HuH-7 (cell line): Measurements from ENCODE around the gene ACOXL.

Experiments used
- DNase-seq: peaks from one replicate; pipeline ENCODE4 v3.0.0; 2011; ENCODE audit warnings: low spot score

The ACOXL gene

GRCh38 chr2:110718990-110719389 lies 13.4 kb upstream of the ACOXL start:
- DNase-seq = no peak

DNA sequence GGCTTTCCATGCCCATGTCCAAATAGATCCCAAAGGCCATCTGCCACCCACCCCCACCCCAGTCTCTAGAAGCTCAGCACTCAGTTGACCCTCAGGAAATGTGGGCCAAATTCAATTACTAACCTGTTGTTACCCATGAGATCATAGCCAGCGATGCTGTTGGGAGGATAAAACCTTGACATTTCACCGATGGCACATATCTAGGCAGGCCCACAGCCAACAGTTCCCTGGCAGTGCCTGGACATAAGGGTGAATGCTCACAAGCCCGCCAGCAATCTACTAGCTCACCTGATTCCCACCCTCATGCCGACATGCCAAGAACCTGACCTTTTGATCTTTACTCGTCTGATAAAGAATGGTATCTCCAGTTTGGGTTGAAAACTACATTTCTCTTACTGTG lies 11.8 kb upstream of the ACOXL start:
- DNase-seq = no peak

DNA sequence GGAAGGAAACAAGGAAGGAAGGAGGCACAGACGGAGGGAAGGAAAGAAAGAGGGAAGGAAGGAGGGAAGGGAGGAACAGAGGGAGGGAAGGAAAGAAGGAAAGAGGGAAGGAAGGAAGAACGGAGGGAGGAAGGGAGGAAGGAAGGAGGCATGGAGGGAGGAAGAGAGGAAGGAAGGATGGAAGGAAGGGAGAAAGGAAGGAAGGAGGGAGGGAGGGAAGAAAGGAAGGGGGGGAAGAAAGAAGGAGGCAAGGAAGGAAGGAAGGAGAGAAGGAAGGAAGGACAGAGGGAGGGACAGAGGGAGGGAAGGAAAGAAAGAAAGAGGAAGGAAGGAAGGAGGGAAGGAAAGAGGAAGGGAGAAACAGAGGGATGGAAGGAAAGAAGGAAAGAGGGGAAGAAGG lies 7.6 kb upstream of the ACOXL start:
- DNase-seq = no peak

DNA sequence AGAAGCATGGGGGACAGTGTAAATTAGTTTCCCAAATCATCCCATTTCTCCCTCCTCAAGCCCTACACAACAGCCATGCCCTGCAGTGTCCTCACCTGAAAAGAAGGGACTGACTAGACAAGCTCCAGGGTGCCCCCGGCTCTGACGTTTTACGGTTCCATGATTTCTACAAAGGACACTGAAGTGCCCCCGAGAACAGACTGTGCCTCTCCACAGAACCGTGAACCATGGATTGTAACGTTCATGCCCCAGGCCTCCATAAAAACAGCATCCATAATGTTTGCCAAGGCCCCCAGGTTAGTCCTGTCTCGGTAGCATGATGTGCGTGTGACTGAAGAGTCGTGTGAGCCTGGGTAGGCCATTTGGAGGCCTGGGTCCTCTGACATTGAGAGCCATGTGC lies 7.0 kb upstream of the ACOXL start:
- no peak for DNase-seq

GRCh38 chr2:110725859-110726258 lies 6.5 kb upstream of the ACOXL start:
- no peak for DNase-seq

- DNase-seq = no peak
Observed at GRCh38 chr2:110726285-110726684, 6.1 kb upstream of the ACOXL start.

- DNase-seq = no peak
Observed at GRCh38 chr2:110727923-110728322, 4.5 kb upstream of the ACOXL start.

DNA sequence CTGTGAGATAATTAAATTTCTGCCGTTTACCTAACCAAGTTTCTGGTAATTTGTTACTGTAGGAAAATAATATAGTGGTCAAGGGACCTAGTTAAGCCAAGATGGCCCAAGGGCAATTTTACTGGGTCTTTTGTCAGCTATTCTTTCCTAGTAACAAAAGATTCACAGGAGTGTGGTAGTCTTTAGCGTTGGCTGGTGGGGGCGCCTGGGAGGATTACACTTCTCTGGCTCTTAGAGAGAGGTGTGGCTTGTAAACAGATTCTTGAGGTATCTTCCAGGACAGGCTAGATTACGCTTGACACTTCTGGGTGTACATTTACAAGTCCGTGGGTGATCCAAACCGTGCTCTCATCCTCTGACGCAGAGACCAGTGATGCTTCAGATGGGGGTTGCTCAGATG lies 3.3 kb upstream of the ACOXL start:
- DNase-seq = no peak

GRCh38 chr2:110731064-110731463 lies 1.3 kb upstream of the ACOXL start:
- DNase-seq = no peak

GRCh38 chr2:110735366-110735765 lies 3.0 kb downstream of the ACOXL start:
- peak; percentile 21 for DNase-seq

DNA sequence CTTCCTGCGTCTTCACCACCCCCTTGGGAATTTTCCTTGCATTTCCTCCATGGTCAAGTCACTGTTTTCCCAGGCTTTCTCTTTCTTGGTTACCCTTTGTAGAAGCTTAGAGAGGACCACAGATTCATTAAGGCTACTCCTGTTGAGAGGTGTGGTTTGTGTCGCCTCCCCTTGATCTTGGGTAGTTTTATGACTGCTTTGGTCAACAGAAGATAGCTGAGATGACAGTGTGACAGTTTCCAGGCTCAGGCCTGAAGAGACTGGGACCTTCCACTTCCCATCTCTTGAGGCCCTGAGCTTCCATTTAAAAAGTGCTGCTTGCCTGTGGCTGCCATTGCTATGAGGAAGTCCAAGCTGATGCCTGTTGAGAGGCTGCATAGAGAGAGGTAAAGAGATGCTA lies 5.4 kb downstream of the ACOXL start:
- no peak for DNase-seq

DNA sequence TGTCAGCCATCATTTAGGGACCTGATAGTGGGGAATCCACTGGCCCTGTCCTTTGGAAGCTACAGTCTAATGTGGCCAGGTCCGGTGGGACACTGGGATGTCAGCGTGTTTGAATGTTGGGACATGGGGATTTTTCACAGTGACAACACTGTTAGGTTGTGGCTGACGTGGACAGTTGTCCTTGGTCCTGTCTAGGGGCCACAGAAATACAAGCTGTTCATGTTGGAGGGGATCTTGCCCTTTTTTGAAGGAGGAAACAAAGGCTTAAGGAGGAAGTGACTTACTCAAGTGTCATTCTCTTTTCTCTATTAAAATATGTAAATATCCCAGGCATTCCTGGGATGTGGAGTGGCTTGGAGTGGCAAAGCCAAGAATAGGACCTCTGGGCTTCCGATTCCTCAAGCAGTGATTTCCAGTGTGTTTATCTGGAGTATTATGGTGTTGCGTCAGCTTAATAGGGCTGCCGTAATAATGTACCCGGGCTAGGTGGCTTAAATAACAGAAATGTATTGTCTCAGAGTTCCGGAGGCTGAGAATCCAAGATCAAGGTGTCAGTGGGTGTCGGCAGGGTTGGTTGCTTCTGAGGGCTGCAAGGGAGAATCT lies 8.5 kb downstream of the ACOXL start:
- DNase-seq = no peak

- DNase-seq = no peak
Observed at GRCh38 chr2:110741491-110741980, 9.2 kb downstream of the ACOXL start.

DNA sequence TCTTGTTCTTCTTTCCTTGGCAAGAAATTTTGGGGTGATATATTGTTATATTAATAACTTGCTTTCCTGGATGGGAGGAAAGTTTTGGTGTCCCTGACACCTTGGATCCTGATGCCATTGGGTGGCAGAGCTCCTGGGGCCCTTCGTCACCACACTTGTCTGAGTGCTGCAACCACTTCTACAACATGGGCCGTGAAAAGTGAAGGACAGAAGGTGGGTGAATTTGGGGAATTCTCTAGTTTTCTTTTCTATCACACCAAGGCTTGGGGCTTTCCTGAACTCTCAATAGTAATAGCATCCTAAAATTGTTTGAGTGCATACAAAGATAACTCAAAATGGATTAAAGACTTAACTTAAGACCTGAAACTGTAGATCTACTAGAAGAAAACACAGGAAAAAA lies 10.0 kb downstream of the ACOXL start:
- DNase-seq = no peak

GRCh38 chr2:110743600-110743999 lies 11.2 kb downstream of the ACOXL start:
- no peak for DNase-seq

DNA sequence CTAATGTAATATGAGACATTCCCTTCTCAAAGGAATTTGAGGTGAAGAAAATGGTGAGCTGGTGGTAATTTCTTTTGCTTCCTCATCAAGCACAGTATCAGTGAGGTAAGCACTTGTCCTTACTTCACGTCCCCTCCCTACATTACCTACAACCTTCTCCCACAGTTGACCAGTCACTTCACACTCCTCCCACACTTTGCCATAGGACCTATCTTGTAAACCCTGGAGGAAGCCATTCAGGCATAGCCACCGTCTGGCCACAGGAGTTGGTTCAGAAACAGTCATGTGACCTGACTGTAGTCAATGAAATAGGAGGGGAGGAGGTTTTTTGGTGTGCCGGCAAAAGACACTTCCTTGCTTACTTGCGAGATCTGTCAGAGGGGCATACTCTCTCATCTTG lies 12.1 kb downstream of the ACOXL start:
- no peak for DNase-seq

- no peak for DNase-seq
Observed at GRCh38 chr2:110745048-110745447, 12.7 kb downstream of the ACOXL start.

DNA sequence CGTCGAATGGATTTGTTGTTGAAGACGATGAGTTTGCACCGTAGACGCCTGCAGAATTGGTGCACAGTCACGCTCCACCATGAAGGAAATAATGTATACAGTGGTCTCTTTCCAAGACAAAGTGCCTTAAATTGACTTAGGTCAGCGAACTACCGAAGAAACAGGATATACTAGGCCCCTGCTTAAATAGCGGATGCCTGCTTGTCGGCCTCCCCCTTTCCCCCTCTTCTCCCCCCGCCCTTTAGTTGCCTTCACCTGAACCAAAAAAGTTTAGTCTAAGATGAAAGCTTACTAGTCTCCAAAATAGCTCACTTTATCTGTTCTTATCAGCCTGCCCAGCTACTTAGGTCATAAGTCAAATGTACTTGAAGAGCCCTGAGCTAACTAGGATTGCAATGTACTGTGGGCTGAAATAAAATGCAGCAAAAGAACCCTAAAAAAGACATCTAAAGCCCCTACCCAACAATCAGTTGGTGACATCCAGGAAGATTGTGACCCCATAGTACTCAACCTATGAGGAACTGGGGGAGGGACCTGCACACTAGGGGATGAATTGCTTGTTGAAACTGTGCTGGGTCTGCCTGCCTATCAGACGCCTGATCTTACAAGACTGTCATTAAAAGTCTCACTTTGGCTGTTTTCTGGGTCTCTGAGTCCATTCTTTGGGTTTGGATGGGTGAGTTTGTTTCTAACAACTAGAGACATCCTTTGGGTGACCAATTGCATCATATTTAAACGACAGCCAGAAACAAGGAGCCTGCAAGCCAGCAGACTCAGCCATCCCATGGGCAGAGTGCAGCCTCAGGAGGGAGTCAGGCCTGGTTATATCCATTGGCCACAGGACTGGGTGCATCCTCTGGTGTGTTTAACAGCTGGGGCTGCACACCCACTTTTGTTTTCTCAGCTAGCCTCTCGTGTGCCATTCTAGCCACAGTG lies 14.5 kb downstream of the ACOXL start:
- DNase-seq = no peak

DNA sequence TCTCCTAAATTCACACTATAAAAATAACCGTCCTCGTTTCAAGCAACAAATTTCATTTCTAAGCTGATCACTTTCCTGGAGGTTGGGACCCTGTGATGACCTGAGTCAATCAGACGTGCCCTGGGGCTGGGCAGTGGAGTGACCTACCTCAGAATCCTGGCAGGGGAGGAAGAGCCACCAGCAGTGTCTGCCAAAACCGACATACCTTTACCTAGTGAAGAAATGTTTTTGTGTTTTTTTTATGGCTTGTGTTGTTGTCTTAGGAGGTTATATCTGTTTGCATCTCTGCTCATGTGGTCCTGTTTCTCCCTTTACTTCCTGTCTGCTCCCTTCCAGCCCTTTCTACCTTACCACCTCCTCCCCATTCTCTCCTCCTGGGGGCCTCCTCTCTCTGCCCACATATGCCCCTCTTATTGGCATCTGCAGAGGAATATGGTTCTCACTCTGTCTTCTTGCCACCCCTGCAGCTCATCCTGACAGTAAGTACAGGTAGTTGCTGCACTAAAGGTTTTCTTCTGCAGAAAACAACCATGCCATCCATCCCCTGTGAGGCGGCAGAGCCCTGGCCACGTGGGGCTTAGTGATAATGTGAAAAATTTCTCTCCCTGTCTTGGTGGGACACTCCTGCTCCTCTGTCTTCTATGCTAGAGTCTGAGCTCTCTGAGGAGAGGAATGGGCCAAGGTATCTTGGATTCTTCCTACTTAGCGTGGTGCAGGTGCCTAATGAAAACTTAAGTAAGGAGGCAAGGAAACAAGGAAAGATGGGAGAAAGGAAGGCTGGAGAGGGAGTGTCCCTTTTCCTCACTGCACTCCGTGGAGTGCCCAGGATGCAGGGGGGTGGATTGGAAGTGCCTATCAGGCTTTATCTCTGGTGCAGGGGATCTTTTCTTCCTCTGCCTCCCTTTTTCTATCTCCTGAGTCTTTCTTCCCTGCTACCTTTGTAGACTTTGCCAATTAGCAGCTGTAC lies 15.4 kb downstream of the ACOXL start:
- DNase-seq = no peak

GRCh38 chr2:110748489-110748867 lies 16.1 kb downstream of the ACOXL start:
- DNase-seq = no peak

DNA sequence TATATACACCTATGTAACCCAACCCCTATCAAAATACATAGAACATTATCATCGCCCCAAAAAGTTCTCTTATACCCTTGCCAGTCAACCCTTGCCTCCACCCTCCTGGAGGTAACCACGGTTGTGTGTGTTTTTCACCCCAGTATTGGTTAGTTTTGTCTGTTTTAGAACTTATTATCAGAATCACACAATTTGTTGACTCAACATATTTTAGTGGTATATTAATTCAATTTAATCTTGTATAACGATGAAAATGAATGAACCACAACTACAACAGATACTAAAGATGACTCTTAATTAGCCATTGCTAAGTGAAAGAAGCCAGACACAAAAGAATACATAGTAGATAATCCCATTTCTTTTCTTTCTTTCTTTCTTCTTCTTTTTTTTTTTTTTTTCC lies 19.3 kb downstream of the ACOXL start:
- DNase-seq = no peak

- DNase-seq = no peak
Observed at GRCh38 chr2:110752871-110753270, 20.5 kb downstream of the ACOXL start.
